DOHH2 (cell line): ENCODE results near the gene EAF1.
"Not testable (repeated sequence)": the region's sequence is repeated elsewhere in the genome, so short reads cannot be mapped to it uniquely, and the experiment has no call there.

Experiments
- H3F3A ChIP-seq: fragments of 200-600 bp; sonication (generic), shearing (Covaris generic); 2 replicates; pipeline ENCODE4 v1.6.0; 2016; ENCODE audit warnings: antibody characterized with exemption, mild to moderate bottlenecking; ENCODE audit not compliant: control insufficient read depth, insufficient read depth
- H3K27ac ChIP-seq: fragments of 200-600 bp; sonication (generic); 2 replicates; pipeline ENCODE4 v1.5.1; 2014; ENCODE audit warnings: low read depth, mild to moderate bottlenecking, low read length, moderate library complexity
- H3K27me3 ChIP-seq: fragments of 200-600 bp; sonication (generic); 2 replicates; pipeline ENCODE4 v1.6.1; 2014; ENCODE audit warnings: mild to moderate bottlenecking, low read length, mixed read lengths; ENCODE audit not compliant: control insufficient read depth
- H3K36me3 ChIP-seq: fragments of 200-600 bp; sonication (generic); 2 replicates; pipeline ENCODE4 v1.6.1; 2014; ENCODE audit warnings: mild to moderate bottlenecking, low read length, moderate library complexity, mixed read lengths; ENCODE audit not compliant: control insufficient read depth
- H3K4me1 ChIP-seq: fragments of 200-600 bp; sonication (generic); 2 replicates; pipeline ENCODE4 v1.6.1; 2014; ENCODE audit warnings: mild to moderate bottlenecking, low read length, mixed read lengths; ENCODE audit not compliant: control insufficient read depth
- H3K4me2 ChIP-seq: fragments of 200-600 bp; sonication (generic); 2 replicates; pipeline ENCODE4 v1.6.0; 2014; ENCODE audit warnings: mild to moderate bottlenecking, low read length, moderate library complexity
- H3K4me3 ChIP-seq: fragments of 200-600 bp; sonication (generic); 2 replicates; pipeline ENCODE4 v1.5.1; 2014; ENCODE audit warnings: mild to moderate bottlenecking, low read length, mixed read lengths
- H3K79me2 ChIP-seq: fragments of 200-600 bp; sonication (generic); 2 replicates; pipeline ENCODE4 v1.6.1; 2014; ENCODE audit warnings: mild to moderate bottlenecking, low read length, mixed read lengths; ENCODE audit not compliant: control insufficient read depth
- H3K9me2 ChIP-seq: fragments of 200-600 bp; sonication (generic); replicated peaks from 2 replicates; pipeline ENCODE4 v1.6.1; 2014; ENCODE audit warnings: mild to moderate bottlenecking, low read length, mixed read lengths; ENCODE audit not compliant: control insufficient read depth
- H3K9me3 ChIP-seq: fragments of 200-600 bp; sonication (generic); 2 replicates; pipeline ENCODE4 v1.6.1; 2014; ENCODE audit warnings: antibody characterized with exemption, low read length, mixed read lengths; ENCODE audit not compliant: control insufficient read depth, insufficient read depth
- H4K20me1 ChIP-seq: fragments of 200-600 bp; sonication (generic); 2 replicates; pipeline ENCODE4 v1.6.0; 2014; ENCODE audit warnings: low read depth, mild to moderate bottlenecking, antibody characterized with exemption, low read length, moderate library complexity; ENCODE audit not compliant: control insufficient read depth, insufficient read depth
- CTCF ChIP-seq: fragments of 200-600 bp; sonication (generic); IDR thresholded peaks from one replicate; pipeline ENCODE4 v1.5.1; 2014; ENCODE audit warnings: antibody characterized with exemption, mild to moderate bottlenecking, low read depth, low read length; ENCODE audit not compliant: poor library complexity, severe bottlenecking
- EZH2phosphoT487 ChIP-seq: fragments of 200-600 bp; sonication (generic); IDR thresholded peaks from 2 replicates; pipeline ENCODE4 v1.6.1; 2017; ENCODE audit warnings: borderline replicate concordance, mild to moderate bottlenecking, antibody characterized with exemption, low read length, moderate library complexity, mixed read lengths

The EAF1 gene

DNA sequence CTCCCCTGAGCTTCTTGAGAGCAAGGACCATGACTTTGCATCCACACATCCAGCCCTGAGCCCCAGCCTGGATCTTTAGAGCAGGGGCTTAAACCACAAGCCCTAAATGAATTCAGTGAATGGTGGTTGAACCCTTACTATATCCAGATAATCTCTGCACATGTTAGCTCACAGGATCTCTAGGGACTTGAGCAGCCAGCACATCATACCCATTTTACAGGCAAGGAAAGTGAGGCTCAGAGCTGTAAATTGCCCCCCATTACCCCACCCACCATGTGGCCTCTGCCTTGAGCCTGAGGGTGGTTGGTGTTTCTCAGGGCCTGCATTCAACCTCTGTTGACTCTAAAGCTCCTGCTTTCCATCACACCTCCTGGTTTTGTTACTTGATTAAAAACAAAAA is 27.6 kb downstream of the EAF1 start:
- no peaks in the 10 kb centered on the region for H3K9me2 ChIP-seq
- no peaks in the 10 kb centered on the region for H3K4me1 ChIP-seq
- H3K4me2 ChIP-seq = no peak overlapping the region
- H3F3A ChIP-seq = no peaks in the 10 kb centered on the region
- no peak overlapping the region for H3K27ac ChIP-seq
- H3K4me3 ChIP-seq = no peak overlapping the region
- H3K79me2 ChIP-seq = no peaks in the 10 kb centered on the region
- no peaks in the 10 kb centered on the region for H3K36me3 ChIP-seq
- TF ChIP-seq CTCF (no peak), EZH2phosphoT487 (no peak)
- peaks cover 2% of the 10 kb centered on the region for H3K27me3 ChIP-seq
- H3K9me3 ChIP-seq = no peaks in the 10 kb centered on the region
- no peaks in the 10 kb centered on the region for H4K20me1 ChIP-seq

DNA sequence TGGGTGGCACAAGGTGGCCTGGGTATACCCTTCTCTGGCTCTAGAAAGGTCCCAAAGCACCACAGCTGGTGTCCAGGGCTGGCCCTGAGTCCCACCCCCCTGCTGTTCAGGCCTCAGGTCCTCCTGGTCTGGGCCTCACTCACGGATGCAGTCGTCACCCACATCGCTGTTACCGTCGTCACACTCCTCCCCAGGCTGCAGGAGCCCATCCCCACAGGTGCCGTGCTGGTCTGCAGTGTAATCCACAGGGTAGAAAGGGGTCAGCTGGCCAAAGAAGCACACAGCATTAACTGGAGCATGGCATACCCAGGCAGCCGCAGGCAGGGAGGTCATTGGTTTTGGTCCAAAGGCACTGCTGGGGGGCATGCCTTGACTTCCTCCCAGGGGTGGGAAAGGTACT is 28.4 kb downstream of the EAF1 start:
- no peaks in the 10 kb centered on the region for H4K20me1 ChIP-seq
- TF ChIP-seq EZH2phosphoT487 (no peak), CTCF (no peak)
- no peaks in the 10 kb centered on the region for H3K9me2 ChIP-seq
- no peaks in the 10 kb centered on the region for H3K4me1 ChIP-seq
- H3K9me3 ChIP-seq = no peaks in the 10 kb centered on the region
- no peak overlapping the region for H3K4me3 ChIP-seq
- H3K27ac ChIP-seq = no peak overlapping the region
- no peaks in the 10 kb centered on the region for H3K79me2 ChIP-seq
- H3F3A ChIP-seq = no peaks in the 10 kb centered on the region
- no peak overlapping the region for H3K4me2 ChIP-seq
- no peaks in the 10 kb centered on the region for H3K36me3 ChIP-seq
- H3K27me3 ChIP-seq = peaks cover 10% of the 10 kb centered on the region

GRCh38 chr3:15456321-15456720 is 28.9 kb downstream of the EAF1 start:
- TF ChIP-seq EZH2phosphoT487 = no peak
- no peak for TF ChIP-seq CTCF
- Histone ChIP-seq H3K79me2 (no peaks in the 10 kb centered on the region), H3K4me2 (no peak overlapping the region), H3K27ac (no peak overlapping the region), H3K9me2 (no peaks in the 10 kb centered on the region), H3K27me3 (peaks cover 14% of the 10 kb centered on the region), H3K36me3 (no peaks in the 10 kb centered on the region), H4K20me1 (no peaks in the 10 kb centered on the region), H3F3A (no peaks in the 10 kb centered on the region), H3K4me3 (no peak overlapping the region), H3K4me1 (no peaks in the 10 kb centered on the region), H3K9me3 (no peaks in the 10 kb centered on the region)

DNA sequence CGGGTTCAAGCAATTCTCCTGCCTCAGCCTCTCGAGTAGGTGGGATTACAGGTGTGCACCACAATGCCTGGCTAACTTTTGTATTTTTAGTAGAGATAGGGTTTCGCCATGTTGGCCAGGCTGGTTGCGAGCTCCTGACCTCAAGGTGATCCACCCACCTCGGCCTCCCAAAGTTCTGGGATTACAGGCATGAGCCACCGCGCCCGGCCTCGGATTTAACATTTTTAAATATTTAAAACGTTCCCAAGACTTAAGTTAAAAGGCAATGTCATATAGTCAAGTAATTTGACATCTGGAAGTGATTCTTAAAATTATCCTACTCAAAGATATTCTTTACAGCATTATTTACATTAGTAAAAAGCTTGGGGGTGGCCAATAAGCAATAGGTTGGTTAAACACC is 29.5 kb downstream of the EAF1 start:
- H3K79me2 ChIP-seq, H3K9me2 ChIP-seq, H3K4me3 ChIP-seq, H4K20me1 ChIP-seq, H3K4me1 ChIP-seq, H3K27ac ChIP-seq, H3K9me3 ChIP-seq, H3F3A ChIP-seq, H3K4me2 ChIP-seq, H3K36me3 ChIP-seq: not testable (repeated sequence)
- H3K27me3 ChIP-seq = peaks cover 16% of the 10 kb centered on the region
